Measurements from ENCODE around the gene PHKA2.

GRCh38 chrX:18946157-18946556, 37.8 kb downstream of the PHKA2 start:
- no peak for TF ChIP-seq CTCF (conservative IDR thresholded peaks at IDR 0.05; ENCODE audit: low read length)
- TF ChIP-seq EZH2phosphoT487 (IDR thresholded peaks at IDR 0.05; ENCODE audit: borderline replicate concordance), result no peak

Measured in Loucy (cell line).